IMR-90 (cell line): ENCODE data around the gene KAZN.

ENCODE experiments used
- POLR2A ChIP-seq: IDR thresholded peaks from 2 replicates; pipeline ENCODE4 v1.6.1; 2012; ENCODE audit warnings: mild to moderate bottlenecking, low read depth, low read length
- RCOR1 ChIP-seq: IDR thresholded peaks from 2 replicates; pipeline ENCODE4 v1.6.1; 2012; ENCODE audit warnings: mild to moderate bottlenecking, low read length, improper control_type of control experiment; ENCODE audit not compliant: insufficient replicate concordance

DNA sequence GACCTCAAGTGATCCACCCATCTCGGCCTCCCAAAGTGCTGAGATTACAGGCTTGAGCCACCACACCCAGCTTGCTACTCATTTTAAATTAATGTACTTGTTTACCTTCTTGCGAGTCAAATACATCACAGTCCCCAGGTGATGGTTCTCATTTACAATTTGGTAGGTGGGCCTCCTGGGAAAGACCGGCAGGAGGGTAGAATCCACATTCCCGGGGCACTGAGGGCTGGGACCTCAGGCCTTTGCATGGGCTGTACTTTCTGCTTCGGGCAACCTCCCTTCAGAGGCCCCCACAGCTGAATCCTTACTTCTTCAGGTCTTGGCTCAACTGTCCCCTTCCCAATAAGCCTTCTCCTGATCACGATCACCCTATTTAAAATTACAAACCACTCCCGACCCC, 165.5 kb downstream of the KAZN start:
- TF ChIP-seq RCOR1 (no peak), POLR2A (no peak)
